ENCODE results near the gene FHIT. TPM values are rescaled to one million over a fixed set of nuclear protein-coding genes. Genes with fewer than 3 reads are reported as not detected.

The FHIT gene
- total RNA-seq, 1 experiment from 2014 or later = 9.8 TPM

- H3K9me3 ChIP-seq (ENCODE audit: insufficient read depth, low read depth) = no peaks in the 10 kb centered on the region
- no peaks in the 10 kb centered on the region for H4K20me1 ChIP-seq (ENCODE audit: insufficient read depth)
- no peaks in the 10 kb centered on the region for H3K79me2 ChIP-seq (ENCODE audit: low read depth)
- H3K9me2 ChIP-seq (ENCODE audit: insufficient read depth) = no peaks in the 10 kb centered on the region
- intact Hi-C loops (cut with micrococcal nuclease; ENCODE audit: unreplicated experiment) = no loop called here
- no peak for DNase-seq
- H3F3A ChIP-seq (ENCODE audit: insufficient read depth, low read depth) = no peaks in the 10 kb centered on the region
- no TSS peak for BruUV-seq (replicated peaks)
- no peak overlapping the region for H3K27ac ChIP-seq
- no peak overlapping the region for H3K4me3 ChIP-seq
- TF ChIP-seq, protein P1, sequence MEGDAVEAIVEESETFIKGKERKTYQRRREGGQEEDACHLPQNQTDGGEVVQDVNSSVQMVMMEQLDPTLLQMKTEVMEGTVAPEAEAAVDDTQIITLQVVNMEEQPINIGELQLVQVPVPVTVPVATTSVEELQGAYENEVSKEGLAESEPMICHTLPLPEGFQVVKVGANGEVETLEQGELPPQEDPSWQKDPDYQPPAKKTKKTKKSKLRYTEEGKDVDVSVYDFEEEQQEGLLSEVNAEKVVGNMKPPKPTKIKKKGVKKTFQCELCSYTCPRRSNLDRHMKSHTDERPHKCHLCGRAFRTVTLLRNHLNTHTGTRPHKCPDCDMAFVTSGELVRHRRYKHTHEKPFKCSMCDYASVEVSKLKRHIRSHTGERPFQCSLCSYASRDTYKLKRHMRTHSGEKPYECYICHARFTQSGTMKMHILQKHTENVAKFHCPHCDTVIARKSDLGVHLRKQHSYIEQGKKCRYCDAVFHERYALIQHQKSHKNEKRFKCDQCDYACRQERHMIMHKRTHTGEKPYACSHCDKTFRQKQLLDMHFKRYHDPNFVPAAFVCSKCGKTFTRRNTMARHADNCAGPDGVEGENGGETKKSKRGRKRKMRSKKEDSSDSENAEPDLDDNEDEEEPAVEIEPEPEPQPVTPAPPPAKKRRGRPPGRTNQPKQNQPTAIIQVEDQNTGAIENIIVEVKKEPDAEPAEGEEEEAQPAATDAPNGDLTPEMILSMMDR (conservative IDR thresholded peaks at IDR 0.05) = no peak
- no peak for TF ChIP-seq EZH2 (IDR thresholded peaks at IDR 0.05; ENCODE audit: low read depth)
- CTCF ChIA-PET = no interaction called here
- no peaks in the 10 kb centered on the region for H3K36me3 ChIP-seq (ENCODE audit: low read depth)
- POLR2A ChIA-PET (ENCODE audit: unreplicated experiment) = no interaction called here
- no peaks in the 10 kb centered on the region for H3K4me1 ChIP-seq (replicated peaks; ENCODE audit: insufficient read depth)
- H3K27me3 ChIP-seq (ENCODE audit: insufficient read depth, low read depth) = no peaks in the 10 kb centered on the region
- no peak overlapping the region for H2AFZ ChIP-seq
- no peak overlapping the region for H3K4me2 ChIP-seq
These were observed 1043.3 kb downstream of the FHIT start for GRCh38 chr3:60207905-60208304.

DNA sequence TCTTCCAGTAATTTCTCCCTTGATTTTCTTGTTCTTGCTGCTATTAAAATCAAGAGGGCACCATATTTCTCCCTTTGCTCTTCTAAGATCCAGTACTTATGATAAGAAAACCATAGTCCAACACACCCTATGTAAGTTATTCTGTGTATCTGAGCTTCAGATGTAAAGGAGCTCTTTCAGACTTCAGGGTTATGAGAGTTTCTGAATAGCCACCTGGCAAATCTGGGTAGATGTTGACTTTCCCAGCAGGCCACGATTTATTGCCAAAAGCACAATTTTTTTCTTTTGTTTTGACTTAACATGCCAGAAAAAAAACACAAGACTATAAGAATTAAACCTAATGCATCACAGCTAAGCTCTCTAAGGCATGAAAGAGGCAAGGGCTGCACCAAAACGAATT is 1045.0 kb downstream of the FHIT start:
- no peaks in the 10 kb centered on the region for H3K27me3 ChIP-seq (ENCODE audit: insufficient read depth, low read depth)
- no peak overlapping the region for H3K4me3 ChIP-seq
- no peak for TF ChIP-seq EZH2 (IDR thresholded peaks at IDR 0.05; ENCODE audit: low read depth)
- ChIA-PET POLR2A (ENCODE audit: unreplicated experiment) (no interaction called here), CTCF (no interaction called here)
- intact Hi-C loops (cut with micrococcal nuclease; ENCODE audit: unreplicated experiment) = no loop called here
- no TSS peak for BruUV-seq (replicated peaks)
- no peaks in the 10 kb centered on the region for H3K9me2 ChIP-seq (ENCODE audit: insufficient read depth)
- H4K20me1 ChIP-seq (ENCODE audit: insufficient read depth) = no peaks in the 10 kb centered on the region
- H3K9me3 ChIP-seq (ENCODE audit: insufficient read depth, low read depth) = no peaks in the 10 kb centered on the region
- no peak for DNase-seq
- H3K4me2 ChIP-seq = no peak overlapping the region
- H3F3A ChIP-seq (ENCODE audit: insufficient read depth, low read depth) = no peaks in the 10 kb centered on the region
- H3K36me3 ChIP-seq (ENCODE audit: low read depth) = no peaks in the 10 kb centered on the region
- no peak overlapping the region for H2AFZ ChIP-seq
- no peak overlapping the region for H3K27ac ChIP-seq
- no peaks in the 10 kb centered on the region for H3K79me2 ChIP-seq (ENCODE audit: low read depth)
- H3K4me1 ChIP-seq (replicated peaks; ENCODE audit: insufficient read depth) = no peaks in the 10 kb centered on the region

DNA sequence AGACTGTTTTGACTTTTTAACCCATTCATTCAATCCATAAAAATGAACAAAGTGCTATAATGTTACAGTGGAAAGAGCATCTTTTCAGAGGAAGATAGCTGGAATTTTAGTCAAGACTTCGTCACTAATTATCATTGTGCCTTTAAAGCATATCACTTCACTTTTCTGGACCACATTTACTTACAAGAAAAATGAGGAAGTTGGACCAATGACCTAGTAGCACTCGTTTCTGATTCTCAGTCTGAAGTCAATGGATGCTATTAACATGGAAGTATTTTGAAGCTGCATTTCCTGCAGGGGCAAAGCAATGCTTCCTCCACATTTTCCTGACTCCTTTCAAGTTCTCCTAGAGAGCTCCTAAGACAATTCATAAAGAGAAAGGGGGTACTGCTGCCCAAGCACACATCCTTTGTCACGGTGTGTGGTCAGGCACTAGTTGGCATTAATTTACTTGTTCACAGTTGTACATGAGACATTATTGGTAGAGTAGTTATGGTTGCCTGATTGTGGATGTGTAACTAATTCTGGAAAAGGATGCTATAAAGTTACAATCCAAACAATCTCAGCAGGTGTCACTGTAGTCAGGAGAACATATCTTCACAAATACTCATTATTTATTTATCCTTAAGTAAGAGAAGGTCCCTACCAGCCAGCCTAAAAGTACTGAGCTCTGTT is 1049.1 kb downstream of the FHIT start:
- no peak overlapping the region for H3K4me2 ChIP-seq
- no peaks in the 10 kb centered on the region for H4K20me1 ChIP-seq (ENCODE audit: insufficient read depth)
- no peak overlapping the region for H3K27ac ChIP-seq
- BruUV-seq (replicated peaks) = no TSS peak
- DNase-seq = no peak
- H3K4me1 ChIP-seq (replicated peaks; ENCODE audit: insufficient read depth) = no peaks in the 10 kb centered on the region
- ChIA-PET POLR2A (ENCODE audit: unreplicated experiment) (interaction anchor here (0.7 kb wide), 1 partner anchor 18 kb away, joined by 8 read pairs; no protein-coding TSS in a partner anchor), CTCF (no interaction called here)
- H3K4me3 ChIP-seq = no peak overlapping the region
- no peaks in the 10 kb centered on the region for H3K9me2 ChIP-seq (ENCODE audit: insufficient read depth)
- TF ChIP-seq, protein P1 (conservative IDR thresholded peaks at IDR 0.05) = no peak
- TF ChIP-seq EZH2 (IDR thresholded peaks at IDR 0.05; ENCODE audit: low read depth) = no peak
- H2AFZ ChIP-seq = no peak overlapping the region
- no peaks in the 10 kb centered on the region for H3K9me3 ChIP-seq (ENCODE audit: insufficient read depth, low read depth)
- H3K27me3 ChIP-seq (ENCODE audit: insufficient read depth, low read depth) = no peaks in the 10 kb centered on the region
- H3K79me2 ChIP-seq (ENCODE audit: low read depth) = no peaks in the 10 kb centered on the region
- H3F3A ChIP-seq (ENCODE audit: insufficient read depth, low read depth) = no peaks in the 10 kb centered on the region
- no peaks in the 10 kb centered on the region for H3K36me3 ChIP-seq (ENCODE audit: low read depth)
- intact Hi-C loops (cut with micrococcal nuclease; ENCODE audit: unreplicated experiment) = no loop called here

- H3K9me3 ChIP-seq (ENCODE audit: insufficient read depth, low read depth) = no peaks in the 10 kb centered on the region
- no peaks in the 10 kb centered on the region for H3K9me2 ChIP-seq (ENCODE audit: insufficient read depth)
- intact Hi-C loops (cut with micrococcal nuclease; ENCODE audit: unreplicated experiment) = no loop called here
- CTCF ChIA-PET = no interaction called here
- no peak for DNase-seq
- H3K4me2 ChIP-seq = no peak overlapping the region
- no TSS peak for BruUV-seq (replicated peaks)
- H3K36me3 ChIP-seq (ENCODE audit: low read depth) = no peaks in the 10 kb centered on the region
- no peaks in the 10 kb centered on the region for H3K27me3 ChIP-seq (ENCODE audit: insufficient read depth, low read depth)
- no peaks in the 10 kb centered on the region for H3F3A ChIP-seq (ENCODE audit: insufficient read depth, low read depth)
- no peak for TF ChIP-seq EZH2 (IDR thresholded peaks at IDR 0.05; ENCODE audit: low read depth)
- TF ChIP-seq, protein P1 (conservative IDR thresholded peaks at IDR 0.05) = no peak
- no peak overlapping the region for H2AFZ ChIP-seq
- no peaks in the 10 kb centered on the region for H3K4me1 ChIP-seq (replicated peaks; ENCODE audit: insufficient read depth)
- POLR2A ChIA-PET (ENCODE audit: unreplicated experiment) = no interaction called here
- no peak overlapping the region for H3K4me3 ChIP-seq
- H4K20me1 ChIP-seq (ENCODE audit: insufficient read depth) = no peaks in the 10 kb centered on the region
- no peak overlapping the region for H3K27ac ChIP-seq
- H3K79me2 ChIP-seq (ENCODE audit: low read depth) = no peaks in the 10 kb centered on the region
These were observed 1051.9 kb downstream of the FHIT start for GRCh38 chr3:60199306-60199705.

All from PC-9 (cell line).